ENCODE measurements around the gene ACLY. TPM values are rescaled to one million over a fixed set of nuclear protein-coding genes. Genes with fewer than 3 reads are reported as not detected.
"Not testable (repeated sequence)": the region's sequence is repeated elsewhere in the genome, so short reads cannot be mapped to it uniquely, and the experiment has no call there.

Gene ACLY
- total and polyA plus RNA-seq, 2 experiments from 2014 or later = 119 to 439 TPM

GRCh38 chr17:41932816-41933389 is 14.2 kb upstream of the ACLY start:
- Mint-ChIP-seq H3K4me3 (no peak overlapping the region), H3K9me3 (no peaks in the 10 kb centered on the region; the same call in 2 of the 3 replicates), H3K36me3 (ENCODE audit: low read depth) (no peaks in the 10 kb centered on the region; the same call in 2 of the 3 replicates), H3K27ac (no peak overlapping the region), H3K27me3 (ENCODE audit: insufficient read depth, low read depth, poor library complexity) (peaks cover 19% of the 10 kb centered on the region), H3K4me1 (peaks cover 14% of the 10 kb centered on the region)
- Histone ChIP-seq H3K79me2 (replicated peaks; ENCODE audit: insufficient read depth) (no peaks in the 10 kb centered on the region; the same call in 1 of the 2 replicates), H3K36me3 (ENCODE audit: insufficient read depth) (no peaks in the 10 kb centered on the region), H3F3A (replicated peaks; ENCODE audit: low read depth) (peaks cover 3% of the 10 kb centered on the region; the same call in 1 of the 2 replicates), H3K9me2 (ENCODE audit: insufficient read depth) (no peaks in the 10 kb centered on the region), H3K27me3 (ENCODE audit: insufficient read depth) (no peaks in the 10 kb centered on the region), H3K4me2 (no peak overlapping the region), H3K4me1 (ENCODE audit: insufficient read depth) (peaks cover 6% of the 10 kb centered on the region; the same call in 1 of the 2 replicates), H4K20me1 (replicated peaks; ENCODE audit: insufficient read depth) (no peaks in the 10 kb centered on the region; the same call in 1 of the 2 replicates), H2AFZ (no peak overlapping the region), H3K27ac (ENCODE audit: low read depth) (no peak overlapping the region), H3K4me3 (no peak overlapping the region)
- TF ChIP-seq REST (IDR thresholded peaks at IDR 0.05; ENCODE audit: unreplicated experiment) (no peak), STAT1 (IDR thresholded peaks at IDR 0.05; ENCODE audit: unreplicated experiment) (no peak), POLR2AphosphoS5 (IDR thresholded peaks at IDR 0.05; ENCODE audit: low read depth) (no peak), ZNF114 (CRISPR knock-in tag; IDR thresholded peaks at IDR 0.05) (no peak), ZNF462 (CRISPR knock-in tag; IDR thresholded peaks at IDR 0.05) (no peak), CREB1 (CRISPR knock-in tag; IDR thresholded peaks at IDR 0.05; ENCODE audit: low read depth) (no peak), ZNF331 (CRISPR knock-in tag; IDR thresholded peaks at IDR 0.05; ENCODE audit: low read depth) (no peak), ETS1 (IDR thresholded peaks at IDR 0.05) (no peak), EZH2 (IDR thresholded peaks at IDR 0.05; ENCODE audit: low read depth, unreplicated experiment) (no peak)
- DNase-seq (ENCODE audit: low spot score) (no peak), ATAC-seq (no peak)

GRCh38 chr17:41931715-41932114 is 13.0 kb upstream of the ACLY start:
- H3K4me3 ChIP-seq; H3K4me2 ChIP-seq; H3K36me3 ChIP-seq (ENCODE audit: insufficient read depth); H4K20me1 ChIP-seq (replicated peaks; ENCODE audit: insufficient read depth); H2AFZ ChIP-seq; H3K27me3 ChIP-seq (ENCODE audit: insufficient read depth); H3K4me1 ChIP-seq (ENCODE audit: insufficient read depth); H3K27ac Mint-ChIP-seq; H3F3A ChIP-seq (replicated peaks; ENCODE audit: low read depth); ATAC-seq; H3K36me3 Mint-ChIP-seq (ENCODE audit: low read depth); H3K27ac ChIP-seq (ENCODE audit: low read depth); DNase-seq (ENCODE audit: low spot score); H3K9me2 ChIP-seq (ENCODE audit: insufficient read depth); H3K79me2 ChIP-seq (replicated peaks; ENCODE audit: insufficient read depth); H3K9me3 Mint-ChIP-seq; H3K4me3 Mint-ChIP-seq: not testable (repeated sequence)
- H3K27me3 Mint-ChIP-seq (ENCODE audit: insufficient read depth, low read depth, poor library complexity) = peaks cover 19% of the 10 kb centered on the region
- H3K4me1 Mint-ChIP-seq = peaks cover 14% of the 10 kb centered on the region

Data from GM23338 (cell line).